HUES64 (cell line): ENCODE data around the gene NPTX2.

Experiments
- H3K27ac ChIP-seq: 2 replicates; pipeline ENCODE4 v1.7.0; 2013; ENCODE audit warnings: low read depth, low read length, inconsistent platforms
- H3K27me3 ChIP-seq: 2 replicates; pipeline ENCODE4 v1.6.1; 2013; ENCODE audit warnings: mild to moderate bottlenecking, low read length; ENCODE audit not compliant: insufficient read depth
- H3K36me3 ChIP-seq: 2 replicates; pipeline ENCODE4 v1.6.1; 2013; ENCODE audit warnings: mild to moderate bottlenecking, low read length; ENCODE audit not compliant: insufficient read depth
- H3K4me1 ChIP-seq: 2 replicates; pipeline ENCODE4 v1.6.1; 2013; ENCODE audit warnings: mild to moderate bottlenecking, low read length, moderate library complexity; ENCODE audit not compliant: insufficient read depth
- H3K4me3 ChIP-seq: 2 replicates; pipeline ENCODE4 v1.5.1; 2013; ENCODE audit warnings: mild to moderate bottlenecking, low read length, moderate library complexity
- H3K9ac ChIP-seq: 2 replicates; pipeline ENCODE4 v1.6.1; 2013; ENCODE audit warnings: mild to moderate bottlenecking, low read depth, low read length
- H3K9me3 ChIP-seq: 2 replicates; pipeline ENCODE4 v1.6.1; 2013; ENCODE audit warnings: low read depth, low read length; ENCODE audit not compliant: insufficient read depth
- WGBS: fragments of 150-250, 120-280 bp; methylation state at CpG from one replicate; pipeline ENCODE4 v1.1.7; 2013; ENCODE audit warnings: missing lambda C conversion rate; 5-methylcytosine and 5-hydroxymethylcytosine counted together

NPTX2 gene

GRCh38 chr7:98656899-98657298 is 39.8 kb downstream of the NPTX2 start:
- WGBS: 91% methylated on average over 7 of the region's 7 CpGs

GRCh38 chr7:98657736-98658135 is 40.7 kb downstream of the NPTX2 start:
- no peak overlapping the region for H3K4me3 ChIP-seq
- H3K9ac ChIP-seq: no peak overlapping the region
- H3K36me3 ChIP-seq: no peaks in the 10 kb centered on the region
- no peaks in the 10 kb centered on the region for H3K27me3 ChIP-seq
- no peaks in the 10 kb centered on the region for H3K9me3 ChIP-seq
- H3K4me1 ChIP-seq: no peaks in the 10 kb centered on the region
- no peak overlapping the region for H3K27ac ChIP-seq
- WGBS: 92% methylated on average over 17 of the region's 17 CpGs

More at GRCh38 chr7:98656899-98657298, 39.8 kb downstream of the NPTX2 start:
- H3K27ac ChIP-seq: no peak overlapping the region
- H3K9ac ChIP-seq: no peak overlapping the region
- no peak overlapping the region for H3K4me3 ChIP-seq
- no peaks in the 10 kb centered on the region for H3K9me3 ChIP-seq
- H3K4me1 ChIP-seq: no peaks in the 10 kb centered on the region
- no peaks in the 10 kb centered on the region for H3K27me3 ChIP-seq
- no peaks in the 10 kb centered on the region for H3K36me3 ChIP-seq

- WGBS: 93% methylated on average over 3 of the region's 3 CpGs
- Histone ChIP-seq H3K9ac (no peak overlapping the region), H3K4me1 (no peaks in the 10 kb centered on the region), H3K27ac (no peak overlapping the region), H3K36me3 (no peaks in the 10 kb centered on the region), H3K9me3 (no peaks in the 10 kb centered on the region), H3K4me3 (no peak overlapping the region), H3K27me3 (no peaks in the 10 kb centered on the region)
Observed at GRCh38 chr7:98659756-98660155, 42.7 kb downstream of the NPTX2 start.

GRCh38 chr7:98661607-98662006 is 44.5 kb downstream of the NPTX2 start:
- Histone ChIP-seq H3K9ac (no peak overlapping the region), H3K27me3 (peaks cover 4% of the 10 kb centered on the region; the same call in 1 of the 2 replicates), H3K4me1 (no peaks in the 10 kb centered on the region), H3K27ac (no peak overlapping the region), H3K36me3 (no peaks in the 10 kb centered on the region), H3K4me3 (no peak overlapping the region), H3K9me3 (no peaks in the 10 kb centered on the region)
- whole genome bisulfite sequencing: 65% methylated on average over 3 of the region's 3 CpGs

GRCh38 chr7:98662289-98662688 is 45.2 kb downstream of the NPTX2 start:
- WGBS: 92% methylated on average over 4 of the region's 4 CpGs
- H3K9ac ChIP-seq: no peak overlapping the region

GRCh38 chr7:98664882-98665281 is 47.8 kb downstream of the NPTX2 start:
- no peak overlapping the region for H3K4me3 ChIP-seq
- H3K9me3 ChIP-seq: no peaks in the 10 kb centered on the region
- H3K9ac ChIP-seq: no peak overlapping the region
- peaks cover 22% of the 10 kb centered on the region for H3K27me3 ChIP-seq
- H3K36me3 ChIP-seq: no peaks in the 10 kb centered on the region
- whole genome bisulfite sequencing: 87% methylated on average over 6 of the region's 6 CpGs
- H3K27ac ChIP-seq: no peak overlapping the region
- H3K4me1 ChIP-seq: no peaks in the 10 kb centered on the region

More at GRCh38 chr7:98662289-98662688, 45.2 kb downstream of the NPTX2 start:
- no peak overlapping the region for H3K4me3 ChIP-seq
- H3K4me1 ChIP-seq: no peaks in the 10 kb centered on the region
- peaks cover 8% of the 10 kb centered on the region for H3K27me3 ChIP-seq
- no peaks in the 10 kb centered on the region for H3K9me3 ChIP-seq
- no peak overlapping the region for H3K27ac ChIP-seq
- no peaks in the 10 kb centered on the region for H3K36me3 ChIP-seq

- H3K27me3 ChIP-seq: peaks cover 22% of the 10 kb centered on the region
- H3K9ac ChIP-seq: no peak overlapping the region
- no peaks in the 10 kb centered on the region for H3K36me3 ChIP-seq
- peaks cover 5% of the 10 kb centered on the region; the same call in 1 of the 2 replicates for H3K9me3 ChIP-seq
- no peaks in the 10 kb centered on the region for H3K4me1 ChIP-seq
- WGBS: 3% methylated on average over 11 of the region's 11 CpGs
- no peak overlapping the region for H3K27ac ChIP-seq
- no peak overlapping the region for H3K4me3 ChIP-seq
Observed at GRCh38 chr7:98668255-98668654, 51.2 kb downstream of the NPTX2 start.

GRCh38 chr7:98669329-98670000 is 52.4 kb downstream of the NPTX2 start:
- H3K9ac ChIP-seq: no peak overlapping the region
- H3K27me3 ChIP-seq: peaks cover 22% of the 10 kb centered on the region
- no peaks in the 10 kb centered on the region for H3K36me3 ChIP-seq
- H3K4me1 ChIP-seq: no peaks in the 10 kb centered on the region
- 90% methylated on average over 9 of the region's 9 CpGs for WGBS
- peaks cover 5% of the 10 kb centered on the region; the same call in 1 of the 2 replicates for H3K9me3 ChIP-seq
- H3K4me3 ChIP-seq: no peak overlapping the region
- H3K27ac ChIP-seq: no peak overlapping the region

- Histone ChIP-seq H3K4me3 (no peak overlapping the region), H3K36me3 (no peaks in the 10 kb centered on the region), H3K27me3 (peaks cover 22% of the 10 kb centered on the region), H3K9me3 (peaks cover 5% of the 10 kb centered on the region; the same call in 1 of the 2 replicates), H3K27ac (no peak overlapping the region), H3K9ac (no peak overlapping the region), H3K4me1 (no peaks in the 10 kb centered on the region)
- WGBS: 96% methylated on average over 7 of the region's 8 CpGs
Observed at GRCh38 chr7:98670186-98670585, 53.1 kb downstream of the NPTX2 start.

- 80% methylated on average over 2 of the region's 2 CpGs for WGBS
Observed at GRCh38 chr7:98671733-98672331, 54.7 kb downstream of the NPTX2 start.

GRCh38 chr7:98674461-98674860 is 57.4 kb downstream of the NPTX2 start:
- Histone ChIP-seq H3K36me3 (no peaks in the 10 kb centered on the region), H3K4me3 (no peak overlapping the region), H3K4me1 (no peaks in the 10 kb centered on the region), H3K27ac (no peak overlapping the region), H3K27me3 (peaks cover 3% of the 10 kb centered on the region), H3K9ac (no peak overlapping the region), H3K9me3 (peaks cover 5% of the 10 kb centered on the region; the same call in 1 of the 2 replicates)
- 71% methylated on average over 8 of the region's 8 CpGs for WGBS

More at GRCh38 chr7:98671733-98672331, 54.7 kb downstream of the NPTX2 start:
- H3K9ac ChIP-seq: no peak overlapping the region
- no peaks in the 10 kb centered on the region for H3K4me1 ChIP-seq
- H3K4me3 ChIP-seq: no peak overlapping the region
- no peaks in the 10 kb centered on the region for H3K36me3 ChIP-seq
- H3K9me3 ChIP-seq: peaks cover 5% of the 10 kb centered on the region; the same call in 1 of the 2 replicates
- peaks cover 18% of the 10 kb centered on the region for H3K27me3 ChIP-seq
- no peak overlapping the region for H3K27ac ChIP-seq
